ENCODE results near the gene GAS6. TPM values are rescaled to one million over a fixed set of nuclear protein-coding genes. Genes with fewer than 3 reads are reported as not detected.

The GAS6 gene
- total RNA-seq, 1 experiment from 2014 or later = 28.1 TPM

- DNase-seq (ENCODE audit: low read depth, low spot score) (no peak), ATAC-seq (no peak)
- H3K27ac ChIP-seq (ENCODE audit: low read length) = no peak overlapping the region
- H3K36me3 ChIP-seq (ENCODE audit: control insufficient read depth, insufficient read depth, low read length) = no peaks in the 10 kb centered on the region
- intact Hi-C loops (cut with micrococcal nuclease; ENCODE audit: unreplicated experiment) (no loop called here), in situ Hi-C loops (cut with HindIII; ENCODE audit: low pct_unique_long_range_greater_than_20kb, low sequenced_read_pairs) (no loop called here)
- ChIA-PET CTCF (no interaction called here), POLR2A (no interaction called here)
- TF ChIP-seq POLR2AphosphoS5 (IDR thresholded peaks at IDR 0.05; ENCODE audit: low read depth, low read length) (no peak), TCF7L2 (IDR thresholded peaks at IDR 0.05; ENCODE audit: low read depth, low read length) (no peak), SIN3A (IDR thresholded peaks at IDR 0.05; ENCODE audit: borderline replicate concordance, insufficient read depth, low read depth, low read length) (no peak), REST (IDR thresholded peaks at IDR 0.05; ENCODE audit: insufficient read depth in 1 of 2, low read depth in 2 of 2, low read length in 1 of 2) (no peak), CTCF (IDR thresholded peaks at IDR 0.05) (no peak)
- no peaks in the 10 kb centered on the region for H3K27me3 ChIP-seq (ENCODE audit: control insufficient read depth, insufficient read depth, low read length)
- H3K4me1 ChIP-seq (ENCODE audit: control insufficient read depth, insufficient read depth, low read length) = no peaks in the 10 kb centered on the region
- H3K4me3 ChIP-seq (ENCODE audit: low read depth in 2 of 2, low read length in 2 of 2) = no peak overlapping the region
- no TSS peak for BruUV-seq (replicated peaks)
- no peaks in the 10 kb centered on the region for H3K9me3 ChIP-seq (ENCODE audit: control insufficient read depth, insufficient read depth, low read depth, low read length)
Observed at GRCh38 chr13:113783200-113783881, 80.5 kb downstream of the GAS6 start.

- BruUV-seq (replicated peaks) = no TSS peak
- no peak for DNase-seq (ENCODE audit: low read depth, low spot score)
- intact Hi-C loops (cut with micrococcal nuclease; ENCODE audit: unreplicated experiment) = no loop called here
- no peaks in the 10 kb centered on the region for H3K36me3 ChIP-seq (ENCODE audit: control insufficient read depth, insufficient read depth, low read length)
- no peak for ATAC-seq
- in situ Hi-C loops (cut with HindIII; ENCODE audit: low pct_unique_long_range_greater_than_20kb, low sequenced_read_pairs) = no loop called here
- ChIA-PET CTCF (no interaction called here), POLR2A (interaction anchor here (0.6 kb wide), 1 partner anchor 22 kb away, joined by 3 read pairs; no protein-coding TSS in a partner anchor)
- no peaks in the 10 kb centered on the region for H3K4me1 ChIP-seq (ENCODE audit: control insufficient read depth, insufficient read depth, low read length)
- TF ChIP-seq TCF7L2 (IDR thresholded peaks at IDR 0.05; ENCODE audit: low read depth, low read length) (no peak), POLR2AphosphoS5 (IDR thresholded peaks at IDR 0.05; ENCODE audit: low read depth, low read length) (no peak), REST (IDR thresholded peaks at IDR 0.05; ENCODE audit: insufficient read depth in 1 of 2, low read depth in 2 of 2, low read length in 1 of 2) (no peak), CTCF (IDR thresholded peaks at IDR 0.05) (no peak), SIN3A (IDR thresholded peaks at IDR 0.05; ENCODE audit: borderline replicate concordance, insufficient read depth, low read depth, low read length) (no peak)
- H3K9me3 ChIP-seq (ENCODE audit: control insufficient read depth, insufficient read depth, low read depth, low read length) = no peaks in the 10 kb centered on the region
- no peaks in the 10 kb centered on the region for H3K27me3 ChIP-seq (ENCODE audit: control insufficient read depth, insufficient read depth, low read length)
- no peak overlapping the region for H3K27ac ChIP-seq (ENCODE audit: low read length)
- no peak overlapping the region for H3K4me3 ChIP-seq (ENCODE audit: low read depth in 2 of 2, low read length in 2 of 2)
Observed at GRCh38 chr13:113782472-113782871, 81.4 kb downstream of the GAS6 start.
